ENCODE measurements around the gene PCDHGA12.
"Not testable (repeated sequence)": the region's sequence is repeated elsewhere in the genome, so short reads cannot be mapped to it uniquely, and the experiment has no call there.

PCDHGA12 gene

DNA sequence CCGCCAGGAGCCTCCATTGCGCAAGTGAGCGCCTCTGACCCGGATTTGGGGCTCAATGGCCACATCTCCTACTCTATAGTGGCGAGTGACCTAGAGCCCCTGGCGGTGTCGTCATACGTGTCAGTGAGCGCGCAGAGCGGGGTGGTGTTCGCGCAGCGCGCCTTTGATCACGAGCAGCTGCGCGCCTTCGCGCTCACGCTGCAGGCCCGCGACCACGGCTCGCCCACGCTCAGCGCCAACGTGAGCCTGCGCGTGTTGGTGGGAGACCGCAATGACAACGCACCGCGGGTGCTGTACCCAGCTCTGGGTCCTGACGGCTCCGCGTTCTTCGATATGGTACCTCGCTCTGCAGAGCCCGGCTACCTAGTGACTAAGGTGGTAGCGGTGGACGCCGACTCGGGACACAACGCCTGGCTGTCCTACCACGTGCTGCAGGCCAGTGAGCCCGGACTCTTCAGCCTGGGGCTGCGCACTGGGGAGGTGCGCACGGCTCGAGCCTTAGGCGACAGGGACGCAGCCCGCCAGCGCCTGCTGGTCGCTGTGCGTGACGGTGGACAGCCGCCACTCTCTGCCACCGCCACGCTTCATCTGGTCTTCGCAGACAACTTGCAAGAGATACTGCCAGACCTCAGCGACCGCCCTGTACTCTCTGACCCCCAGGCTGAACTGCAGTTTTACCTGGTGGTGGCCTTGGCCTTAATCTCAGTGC is 20.6 kb upstream of the PCDHGA12 start:
- DNase-seq, result no peak

DNA sequence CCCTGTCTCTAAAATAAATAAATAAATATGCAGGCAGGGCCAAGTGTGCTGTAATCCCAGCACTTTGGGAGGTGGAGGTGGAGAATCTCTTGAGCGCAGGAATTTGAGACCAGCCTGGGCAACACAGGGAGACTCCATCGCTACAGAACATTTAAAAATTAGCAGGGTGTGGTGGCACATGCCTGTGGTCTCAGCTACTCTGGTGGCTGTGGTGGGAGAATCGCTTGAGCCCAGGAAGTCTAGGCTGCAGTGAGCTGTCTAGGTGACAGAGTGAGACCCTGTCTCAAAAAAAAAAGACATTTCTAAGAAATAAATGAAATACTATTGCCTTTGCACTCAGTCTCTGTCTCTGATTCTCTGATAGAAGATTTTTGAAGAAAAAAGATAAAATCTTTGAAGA is 18.7 kb upstream of the PCDHGA12 start:
- DNase-seq, result no peak

DNA sequence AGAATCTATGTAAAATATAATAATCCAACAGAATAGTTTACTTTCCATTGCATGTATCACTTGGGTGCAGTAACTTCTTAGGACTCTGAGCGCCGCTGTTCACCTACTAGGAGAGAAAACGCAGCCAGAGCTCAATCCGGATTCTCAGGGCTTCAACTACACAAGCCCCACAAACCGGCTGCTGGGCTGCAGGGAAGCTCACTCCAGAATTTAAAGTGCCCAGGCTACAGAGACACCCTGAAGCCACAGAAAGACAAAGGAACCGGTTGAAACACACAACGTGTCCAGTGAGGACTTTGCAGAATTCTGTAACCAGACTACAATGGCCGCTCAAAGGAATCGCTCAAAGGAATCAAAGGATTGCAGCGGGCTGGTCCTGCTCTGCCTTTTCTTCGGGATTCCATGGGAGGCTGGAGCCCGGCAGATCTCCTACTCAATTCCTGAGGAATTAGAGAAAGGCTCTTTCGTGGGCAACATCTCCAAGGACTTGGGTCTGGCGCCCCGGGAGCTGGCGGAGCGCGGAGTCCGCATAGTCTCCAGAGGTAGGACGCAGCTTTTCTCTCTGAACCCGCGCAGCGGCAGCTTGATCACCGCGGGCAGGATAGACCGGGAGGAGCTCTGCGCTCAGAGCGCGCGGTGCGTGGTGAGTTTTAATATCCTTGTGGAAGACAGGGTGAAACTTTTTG is 17.3 kb upstream of the PCDHGA12 start, which contains the start of gene PCDHGA10:
Gene PCDHGA10, plus strand, starts transcription at position 134 of the 686 bp plus-strand sequence. Its CDS starts 189 bp downstream, at position 323.
- no peak for DNase-seq

DNA sequence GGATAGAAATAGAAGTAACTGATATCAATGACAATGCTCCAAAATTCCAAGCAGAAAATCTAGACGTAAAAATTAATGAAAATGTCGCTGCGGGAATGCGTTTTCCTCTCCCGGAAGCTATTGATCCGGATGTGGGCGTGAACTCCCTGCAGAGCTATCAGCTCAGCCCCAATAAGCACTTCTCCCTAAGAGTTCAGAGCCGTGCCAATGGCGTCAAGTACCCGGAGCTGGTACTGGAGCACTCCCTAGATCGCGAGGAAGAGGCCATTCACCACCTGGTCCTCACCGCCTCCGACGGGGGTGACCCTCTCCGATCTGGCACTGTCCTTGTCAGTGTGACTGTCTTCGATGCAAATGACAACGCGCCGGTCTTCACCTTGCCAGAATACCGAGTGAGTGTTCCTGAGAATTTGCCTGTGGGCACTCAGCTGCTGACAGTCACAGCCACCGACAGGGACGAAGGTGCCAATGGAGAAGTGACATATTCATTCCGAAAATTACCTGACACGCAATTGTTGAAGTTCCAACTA is 16.7 kb upstream of the PCDHGA12 start:
- no peak for DNase-seq

DNA sequence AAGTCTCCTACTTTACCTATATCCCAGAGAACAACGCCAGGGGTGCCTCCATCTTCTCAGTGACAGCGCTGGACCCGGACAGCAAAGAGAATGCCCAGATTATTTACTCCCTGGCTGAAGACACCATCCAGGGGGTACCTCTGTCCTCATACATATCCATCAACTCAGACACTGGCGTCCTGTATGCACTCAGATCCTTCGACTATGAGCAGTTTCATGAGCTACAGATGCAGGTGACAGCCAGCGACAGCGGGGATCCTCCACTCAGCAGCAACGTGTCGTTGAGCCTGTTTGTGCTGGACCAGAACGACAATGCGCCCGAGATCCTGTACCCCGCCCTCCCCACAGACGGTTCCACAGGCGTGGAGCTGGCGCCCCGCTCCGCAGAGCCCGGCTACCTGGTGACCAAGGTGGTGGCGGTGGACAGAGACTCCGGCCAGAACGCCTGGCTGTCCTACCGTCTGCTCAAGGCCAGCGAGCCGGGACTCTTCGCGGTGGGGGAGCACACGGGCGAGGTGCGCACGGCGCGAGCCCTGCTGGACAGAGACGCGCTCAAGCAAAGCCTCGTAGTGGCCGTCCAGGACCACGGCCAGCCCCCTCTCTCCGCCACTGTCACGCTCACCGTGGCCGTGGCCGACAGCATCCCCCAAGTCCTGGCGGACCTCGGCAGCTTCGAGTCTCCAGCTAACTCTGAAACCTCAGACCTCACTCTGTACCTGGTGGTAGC is 15.6 kb upstream of the PCDHGA12 start:
- not testable (repeated sequence) for DNase-seq

DNA sequence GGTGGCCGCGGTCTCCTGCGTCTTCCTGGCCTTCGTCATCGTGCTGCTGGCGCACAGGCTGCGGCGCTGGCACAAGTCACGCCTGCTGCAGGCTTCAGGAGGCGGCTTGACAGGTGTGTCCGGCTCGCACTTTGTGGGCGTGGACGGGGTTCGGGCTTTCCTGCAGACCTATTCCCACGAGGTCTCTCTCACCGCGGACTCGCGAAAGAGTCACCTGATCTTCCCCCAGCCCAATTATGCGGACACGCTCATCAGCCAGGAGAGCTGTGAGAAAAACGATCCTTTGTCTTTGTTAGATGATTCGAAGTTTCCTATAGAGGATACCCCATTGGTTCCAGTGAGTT is 15.1 kb upstream of the PCDHGA12 start:
- DNase-seq, result not testable (repeated sequence)

DNA sequence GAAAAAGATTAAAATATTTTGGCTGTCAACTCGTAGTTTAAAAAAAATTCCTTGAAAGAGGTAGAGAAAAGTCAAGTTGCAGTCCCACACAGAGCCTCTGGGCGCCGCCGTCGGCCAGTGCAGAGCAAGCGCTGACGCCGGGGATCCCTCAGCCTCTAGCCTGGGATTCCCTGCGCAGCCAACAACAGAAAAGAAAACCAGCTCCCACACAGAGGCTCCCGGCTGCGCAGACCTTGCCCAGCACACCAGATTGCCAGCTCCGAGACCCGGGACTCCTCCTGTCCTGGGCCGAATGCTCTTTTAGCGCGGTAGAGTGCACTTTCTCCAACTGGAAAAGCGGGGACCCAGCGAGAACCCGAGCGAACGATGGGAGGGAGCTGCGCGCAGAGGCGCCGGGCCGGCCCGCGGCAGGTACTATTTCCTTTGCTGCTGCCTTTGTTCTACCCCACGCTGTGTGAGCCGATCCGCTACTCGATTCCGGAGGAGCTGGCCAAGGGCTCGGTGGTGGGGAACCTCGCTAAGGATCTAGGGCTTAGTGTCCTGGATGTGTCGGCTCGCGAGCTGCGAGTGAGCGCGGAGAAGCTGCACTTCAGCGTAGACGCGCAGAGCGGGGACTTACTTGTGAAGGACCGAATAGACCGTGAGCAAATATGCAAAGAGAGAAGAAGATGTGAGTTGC is 12.7 kb upstream of the PCDHGA12 start, which contains the start of gene PCDHGB7:
Gene PCDHGB7, plus strand, starts transcription at position 184 of the 679 bp plus-strand sequence. Its CDS starts 183 bp downstream, at position 367.
- DNase-seq, result peak; percentile 65

DNA sequence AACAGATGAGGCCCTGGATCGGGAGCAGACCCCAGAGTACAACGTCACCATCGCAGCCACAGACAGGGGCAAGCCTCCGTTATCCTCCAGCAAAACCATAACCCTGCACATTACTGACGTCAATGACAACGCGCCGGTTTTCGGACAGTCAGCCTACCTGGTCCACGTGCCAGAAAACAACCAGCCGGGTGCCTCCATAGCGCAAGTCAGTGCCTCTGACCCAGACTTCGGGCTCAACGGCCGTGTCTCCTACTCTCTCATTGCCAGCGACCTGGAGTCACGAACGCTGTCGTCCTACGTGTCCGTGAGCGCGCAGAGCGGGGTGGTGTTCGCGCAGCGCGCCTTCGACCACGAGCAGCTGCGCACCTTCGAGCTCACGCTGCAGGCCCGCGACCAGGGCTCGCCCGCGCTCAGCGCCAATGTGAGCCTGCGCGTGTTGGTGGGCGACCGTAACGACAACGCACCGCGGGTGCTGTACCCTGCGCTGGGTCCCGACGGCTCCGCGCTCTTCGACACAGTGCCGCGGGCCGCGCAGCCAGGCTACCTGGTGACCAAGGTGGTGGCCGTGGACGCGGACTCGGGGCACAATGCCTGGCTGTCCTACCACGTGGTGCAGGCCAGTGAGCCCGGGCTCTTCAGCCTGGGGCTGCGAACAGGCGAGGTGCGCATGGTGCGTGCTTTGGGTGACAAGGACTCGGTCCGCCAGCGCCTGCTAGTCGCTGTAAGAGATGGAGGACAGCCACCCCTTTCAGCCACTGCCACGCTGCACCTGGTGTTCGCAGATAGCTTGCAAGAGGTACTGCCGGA is 11.0 kb upstream of the PCDHGA12 start:
- DNase-seq, result no peak

DNA sequence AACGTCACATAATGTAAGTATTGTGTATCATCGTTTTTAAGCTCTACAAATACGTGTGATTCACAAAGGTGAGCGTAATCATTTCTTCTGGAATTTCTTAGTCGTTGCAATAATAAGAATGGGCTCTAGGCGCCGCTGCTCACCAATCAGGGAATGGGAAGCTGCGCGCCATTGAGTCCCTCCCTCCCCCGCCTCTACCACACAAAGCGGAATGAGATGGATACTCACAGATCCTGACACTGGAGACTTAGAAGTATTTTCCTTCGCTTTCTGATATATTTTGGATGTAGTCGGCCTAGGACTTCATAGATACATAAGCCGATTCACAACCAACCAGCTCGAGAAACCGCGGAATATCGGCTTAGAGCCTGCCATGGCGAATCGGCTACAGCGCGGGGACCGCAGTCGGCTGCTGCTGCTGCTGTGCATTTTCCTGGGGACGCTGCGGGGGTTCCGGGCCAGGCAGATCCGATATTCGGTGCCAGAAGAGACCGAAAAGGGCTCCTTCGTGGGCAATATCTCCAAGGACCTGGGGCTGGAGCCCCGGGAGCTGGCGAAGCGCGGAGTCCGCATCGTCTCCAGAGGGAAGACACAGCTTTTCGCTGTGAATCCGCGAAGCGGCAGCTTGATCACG is 9.3 kb upstream of the PCDHGA12 start, which contains the start of gene PCDHGA11:
Gene PCDHGA11, plus strand, starts transcription at position 197 of the 634 bp plus-strand sequence. Its CDS starts 177 bp downstream, at position 374.
- no peak for DNase-seq

DNA sequence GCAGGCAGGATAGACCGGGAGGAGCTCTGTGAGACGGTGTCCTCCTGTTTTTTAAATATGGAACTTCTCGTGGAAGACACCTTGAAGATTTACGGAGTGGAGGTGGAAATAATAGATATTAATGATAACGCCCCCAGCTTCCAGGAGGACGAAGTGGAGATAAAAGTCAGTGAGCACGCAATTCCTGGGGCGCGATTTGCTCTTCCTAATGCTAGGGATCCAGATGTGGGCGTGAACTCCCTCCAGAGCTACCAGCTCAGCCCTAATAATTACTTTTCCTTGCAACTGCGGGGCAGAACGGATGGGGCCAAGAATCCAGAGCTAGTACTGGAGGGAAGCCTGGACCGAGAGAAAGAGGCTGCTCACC is 8.8 kb upstream of the PCDHGA12 start:
- DNase-seq, result no peak

DNA sequence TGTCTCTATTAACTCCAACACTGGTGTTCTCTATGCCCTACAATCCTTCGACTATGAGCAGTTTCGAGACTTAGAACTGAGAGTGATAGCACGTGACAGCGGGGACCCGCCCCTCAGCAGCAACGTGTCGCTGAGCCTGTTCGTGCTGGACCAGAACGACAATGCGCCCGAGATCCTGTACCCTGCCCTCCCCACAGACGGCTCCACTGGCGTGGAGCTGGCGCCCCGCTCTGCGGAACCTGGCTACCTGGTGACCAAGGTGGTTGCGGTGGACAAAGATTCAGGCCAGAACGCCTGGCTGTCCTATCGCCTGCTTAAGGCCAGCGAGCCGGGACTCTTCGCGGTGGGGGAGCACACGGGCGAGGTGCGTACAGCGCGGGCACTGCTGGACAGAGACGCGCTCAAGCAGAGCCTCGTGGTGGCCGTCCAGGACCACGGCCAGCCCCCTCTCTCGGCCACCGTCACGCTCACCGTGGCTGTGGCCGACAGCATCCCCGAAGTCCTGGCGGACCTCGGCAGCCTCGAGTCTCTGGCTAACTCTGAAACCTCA is 7.5 kb upstream of the PCDHGA12 start:
- DNase-seq, result no peak

DNA sequence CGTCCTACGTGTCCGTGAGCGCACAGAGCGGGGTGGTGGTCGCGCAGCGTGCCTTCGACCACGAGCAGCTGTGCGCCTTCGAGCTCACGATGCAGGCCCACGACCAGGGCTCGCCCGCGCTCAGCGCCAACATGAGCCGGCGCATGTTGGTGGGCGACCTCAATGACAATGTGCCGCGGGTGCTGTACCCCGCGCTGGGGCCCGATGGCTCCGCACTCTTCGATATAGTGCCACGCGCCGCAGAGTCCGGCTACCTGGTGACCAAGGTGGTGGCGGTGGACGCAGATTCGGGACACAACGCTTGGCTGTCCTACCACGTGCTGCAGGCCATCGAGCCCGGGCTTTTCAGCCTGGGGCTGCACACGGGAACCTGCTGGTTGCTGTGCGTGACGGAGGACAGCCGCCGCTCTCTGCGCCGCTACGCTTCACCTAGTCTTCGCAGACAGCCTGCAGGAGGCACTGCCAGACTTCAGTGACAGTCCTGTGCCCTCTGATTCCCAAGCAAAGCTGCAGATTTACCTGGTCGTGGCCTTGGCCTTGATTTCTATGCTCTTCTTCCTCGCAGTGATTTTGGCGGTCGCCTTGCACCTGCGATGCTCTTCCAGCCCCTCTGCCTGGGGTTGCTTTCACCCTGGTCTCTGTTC is 2.4 kb upstream of the PCDHGA12 start:
- DNase-seq, result no peak

DNA sequence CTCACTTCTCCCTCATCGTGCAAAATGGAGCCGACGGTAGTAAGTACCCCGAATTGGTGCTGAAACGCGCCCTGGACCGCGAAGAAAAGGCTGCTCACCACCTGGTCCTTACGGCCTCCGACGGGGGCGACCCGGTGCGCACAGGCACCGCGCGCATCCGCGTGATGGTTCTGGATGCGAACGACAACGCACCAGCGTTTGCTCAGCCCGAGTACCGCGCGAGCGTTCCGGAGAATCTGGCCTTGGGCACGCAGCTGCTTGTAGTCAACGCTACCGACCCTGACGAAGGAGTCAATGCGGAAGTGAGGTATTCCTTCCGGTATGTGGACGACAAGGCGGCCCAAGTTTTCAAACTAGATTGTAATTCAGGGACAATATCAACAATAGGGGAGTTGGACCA is 979 bp downstream of the PCDHGA12 start:
- DNase-seq, result no peak

DNA sequence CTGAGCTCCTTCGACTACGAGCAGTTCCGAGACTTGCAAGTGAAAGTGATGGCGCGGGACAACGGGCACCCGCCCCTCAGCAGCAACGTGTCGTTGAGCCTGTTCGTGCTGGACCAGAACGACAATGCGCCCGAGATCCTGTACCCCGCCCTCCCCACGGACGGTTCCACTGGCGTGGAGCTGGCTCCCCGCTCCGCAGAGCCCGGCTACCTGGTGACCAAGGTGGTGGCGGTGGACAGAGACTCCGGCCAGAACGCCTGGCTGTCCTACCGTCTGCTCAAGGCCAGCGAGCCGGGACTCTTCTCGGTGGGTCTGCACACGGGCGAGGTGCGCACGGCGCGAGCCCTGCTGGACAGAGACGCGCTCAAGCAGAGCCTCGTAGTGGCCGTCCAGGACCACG is 2.0 kb downstream of the PCDHGA12 start:
- not testable (repeated sequence) for DNase-seq

DNA sequence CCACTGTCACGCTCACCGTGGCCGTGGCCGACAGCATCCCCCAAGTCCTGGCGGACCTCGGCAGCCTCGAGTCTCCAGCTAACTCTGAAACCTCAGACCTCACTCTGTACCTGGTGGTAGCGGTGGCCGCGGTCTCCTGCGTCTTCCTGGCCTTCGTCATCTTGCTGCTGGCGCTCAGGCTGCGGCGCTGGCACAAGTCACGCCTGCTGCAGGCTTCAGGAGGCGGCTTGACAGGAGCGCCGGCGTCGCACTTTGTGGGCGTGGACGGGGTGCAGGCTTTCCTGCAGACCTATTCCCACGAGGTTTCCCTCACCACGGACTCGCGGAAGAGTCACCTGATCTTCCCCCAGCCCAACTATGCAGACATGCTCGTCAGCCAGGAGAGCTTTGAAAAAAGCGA is 2.4 kb downstream of the PCDHGA12 start:
- not testable (repeated sequence) for DNase-seq

DNA sequence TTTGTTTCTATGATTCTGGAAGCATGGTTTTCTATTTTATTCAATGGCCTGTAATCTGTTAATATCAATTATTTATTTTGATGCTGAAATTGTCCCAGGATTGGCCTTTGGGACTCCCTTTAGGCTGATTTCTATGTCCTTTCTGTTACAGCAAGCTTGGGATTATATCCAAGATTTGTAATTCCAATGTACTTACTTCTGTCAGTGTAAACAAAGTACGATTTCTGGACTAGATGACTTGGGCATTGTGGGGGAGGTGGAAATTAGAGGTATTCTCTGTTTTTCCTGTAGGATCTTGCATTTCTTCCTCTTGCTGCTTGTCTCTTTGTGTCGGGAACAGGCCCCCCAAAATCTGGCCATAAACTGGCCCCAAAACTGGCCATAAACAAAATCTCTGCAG is 3.7 kb downstream of the PCDHGA12 start:
- no peak for DNase-seq

DNA sequence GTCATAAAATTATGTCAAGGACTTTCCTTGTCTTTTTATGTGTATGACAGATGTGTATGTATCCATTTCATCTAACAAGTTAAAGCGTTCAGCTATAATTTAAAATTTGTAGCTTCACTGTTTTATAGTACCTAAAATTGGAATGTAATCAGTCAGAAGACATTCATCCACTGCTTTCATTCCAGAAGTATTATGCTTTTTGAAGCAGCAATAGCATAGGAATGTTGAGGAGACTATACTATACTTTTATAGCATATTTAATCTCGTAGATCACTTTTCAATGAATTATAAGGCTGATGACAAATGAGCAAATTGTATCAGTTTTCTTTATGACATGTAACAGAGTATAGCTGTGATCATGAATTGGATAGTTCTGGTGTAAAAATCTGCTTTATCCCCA is 6.9 kb downstream of the PCDHGA12 start:
- no peak for DNase-seq

DNA sequence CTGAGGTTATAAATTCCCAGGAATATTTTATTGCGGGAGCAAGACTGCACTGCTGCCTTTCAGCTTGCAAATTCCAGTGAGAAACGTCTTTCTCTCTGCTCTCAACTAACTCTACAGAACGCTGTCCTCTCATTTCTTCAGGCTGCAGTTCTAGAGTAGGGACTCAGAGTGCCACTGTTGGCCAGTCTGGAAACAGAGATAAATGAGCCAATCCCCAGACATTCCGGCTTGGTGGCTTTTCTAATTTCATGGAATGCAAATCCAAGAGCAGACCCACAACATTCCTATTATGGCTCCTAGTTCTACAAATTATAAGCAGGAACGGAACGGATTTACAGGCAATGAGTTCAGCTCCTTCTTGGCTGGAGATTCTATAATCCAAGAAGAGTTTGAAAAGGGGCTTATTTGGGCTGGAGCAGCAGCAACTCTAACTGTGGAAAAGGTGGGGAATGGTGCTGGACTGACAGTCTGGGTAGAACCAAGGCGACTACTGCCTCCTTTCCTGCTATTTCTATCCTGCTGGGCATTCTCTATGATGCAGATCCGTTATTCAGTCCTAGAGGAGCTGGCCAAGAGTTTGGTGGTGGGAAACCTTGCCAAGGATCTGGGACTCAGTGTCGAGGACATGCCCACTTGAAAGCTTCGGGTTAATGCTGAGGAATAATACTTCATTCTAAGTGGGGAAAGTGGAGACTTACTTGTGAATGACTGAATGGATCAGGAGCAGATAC is 9.3 kb downstream of the PCDHGA12 start:
- DNase-seq, result no peak

DNA sequence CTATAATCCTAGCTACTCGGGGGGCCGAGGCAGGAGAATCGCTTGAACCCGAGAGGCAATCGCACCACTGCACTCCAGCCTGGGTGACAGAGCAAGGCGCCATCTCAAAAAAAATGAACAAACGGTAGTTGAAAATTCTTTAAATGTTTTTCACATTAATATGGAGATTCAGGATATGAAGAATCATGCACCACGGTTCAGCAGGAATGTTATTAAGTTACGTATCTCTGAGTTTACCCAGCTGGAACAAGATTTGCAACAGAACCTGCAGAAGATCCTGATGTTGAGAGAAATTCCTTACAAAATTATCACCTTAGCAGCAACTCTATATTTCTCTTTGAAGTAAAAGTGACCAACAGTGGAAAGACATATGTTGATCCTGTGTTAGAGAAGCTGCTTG is 10.0 kb downstream of the PCDHGA12 start:
- DNase-seq, result no peak

Measured in right forelimb (tissue), 1 donor.